K562 (cell line): ENCODE measurements around the gene DCN. TPM values are rescaled to one million over a fixed set of nuclear protein-coding genes. Genes with fewer than 3 reads are reported as not detected.

Experiments used
- ATAC-seq: fragments of 200-7000 bp; cut with Tn5 transposase; 3 replicates; pipeline ENCODE4 v1.9.1; 2020; ENCODE audit warnings: moderate library complexity
- BruUV-seq: library from RNA; stranded (reverse); fragments of 400-500 nt; replicated peaks from 2 replicates; lab custom pipeline; 2021; lab: Mats Ljungman, UMichigan
- CTCF ChIA-PET: fragments of 300-600 bp; formaldehyde crosslinking; extraction: SDS; loops from one replicate; lab custom pipeline; 2021; ENCODE audit warnings: low intra/inter-chr PET ratio; lab: Yijun Ruan, JAX
- POLR2A ChIA-PET: fragments of 300-600, 350-650 bp; sonication (Branson Sonifier 250); formaldehyde crosslinking; extraction: SDS; loops from one replicate; lab custom pipeline; 2021; ENCODE audit warnings: antibody characterized with exemption, inconsistent platforms; lab: Yijun Ruan, JAX
- DNase-seq, 4 experiments: peaks; one replicate each; pipeline versions ENCODE4 v3.0.0 to v3.0.0-alpha.2; 2011 to 2018; ENCODE audit warnings: low spot score in 3 of 4, mixed read lengths in 3 of 4; ENCODE audit errors: extremely low read depth in 1 of 4
- FAIRE-seq: peaks from 2 replicates; lab custom pipeline; 2011; peaks lifted over from hg19 to GRCh38; lab: Jason Lieb, UNC
- H2AFZ ChIP-seq: 2 replicates; pipeline ENCODE4 v1.6.0; 2011; ENCODE audit warnings: low read depth, low read length, control low read depth, inconsistent platforms
- H3K27ac ChIP-seq: fragments of 200-600 bp; 3 replicates; pipeline ENCODE4 v1.8.0; 2011; ENCODE audit warnings: low read depth, mild to moderate bottlenecking, control low read depth, inconsistent platforms, low read length, moderate library complexity, mixed read lengths; ENCODE audit errors: extremely low read depth
- H3K27me3 ChIP-seq, 2 experiments: fragments of 300-600 bp in 1 of 2; 2 replicates in 1 of 2; 3 replicates in 1 of 2; pipeline versions ENCODE4 v1.6.0 to v1.8.0; 2011; ENCODE audit warnings: inconsistent platforms in 2 of 2, low read length in 2 of 2, mild to moderate bottlenecking in 1 of 2, mixed read lengths in 1 of 2, moderate library complexity in 1 of 2; ENCODE audit not compliant: control insufficient read depth in 2 of 2, insufficient read depth in 2 of 2
- H3K36me3 ChIP-seq: fragments of 300-600 bp; 3 replicates; pipeline ENCODE4 v1.8.0; 2011; ENCODE audit warnings: mild to moderate bottlenecking, low read length, inconsistent platforms; ENCODE audit not compliant: control insufficient read depth, insufficient read depth
- H3K4me1 ChIP-seq, 2 experiments: fragments of 200-600 bp in 1 of 2; replicated peaks in 1 of 2; 2 replicates in 1 of 2; 3 replicates in 1 of 2; pipeline versions ENCODE4 v1.5.1 to v1.8.0; 2011; ENCODE audit warnings: inconsistent platforms in 2 of 2, low read length in 2 of 2, mild to moderate bottlenecking in 1 of 2, mixed read lengths in 1 of 2, moderate library complexity in 1 of 2; ENCODE audit not compliant: control insufficient read depth in 2 of 2, insufficient read depth in 2 of 2
- H3K4me2 ChIP-seq: 2 replicates; pipeline ENCODE4 v1.6.1; 2011; ENCODE audit warnings: low read length, control low read depth, inconsistent platforms, mixed read lengths; ENCODE audit not compliant: insufficient read depth
- H3K4me3 ChIP-seq: fragments of 200-600 bp; sonication (generic), shearing (Covaris generic); 2 replicates; pipeline ENCODE4 v1.5.1; 2016; ENCODE audit warnings: control low read depth, inconsistent platforms
- H3K79me2 ChIP-seq: fragments of 200-600 bp; 3 replicates; pipeline ENCODE4 v1.8.0; 2011; ENCODE audit warnings: low read length, inconsistent platforms; ENCODE audit not compliant: control insufficient read depth, insufficient read depth
- H3K9ac ChIP-seq, 2 experiments: 2 replicates each; pipeline versions ENCODE4 v1.6.0 to v1.6.1; 2011; ENCODE audit warnings: low read depth in 2 of 2, low read length in 2 of 2, control low read depth in 1 of 2, inconsistent platforms in 1 of 2, mild to moderate bottlenecking in 1 of 2, mixed read lengths in 1 of 2; ENCODE audit not compliant: insufficient read depth in 1 of 2
- H3K9me1 ChIP-seq: one replicate; pipeline ENCODE4 v1.6.0; 2011; ENCODE audit warnings: inconsistent platforms, mild to moderate bottlenecking, low read length, moderate library complexity; ENCODE audit not compliant: control insufficient read depth, insufficient read depth
- H3K9me3 ChIP-seq: replicated peaks from 2 replicates; pipeline ENCODE4 v1.5.1; 2011; ENCODE audit warnings: low read depth, low read length, inconsistent platforms; ENCODE audit not compliant: control insufficient read depth, insufficient read depth
- H4K20me1 ChIP-seq: replicated peaks from 2 replicates; pipeline ENCODE4 v1.6.1; 2011; ENCODE audit warnings: low read length, inconsistent platforms, mixed read lengths; ENCODE audit not compliant: control insufficient read depth, insufficient read depth
- CBX5 ChIP-seq: IDR thresholded peaks from 2 replicates; pipeline ENCODE4 v1.6.1; 2014; ENCODE audit warnings: low read depth, borderline replicate concordance
- CHCHD3 ChIP-seq: fragments of 250-450 bp; sonication (Bioruptor Pico); IDR thresholded peaks from 2 replicates; pipeline ENCODE4 v2.1.2; 2022; ENCODE audit warnings: mild to moderate bottlenecking
- E2F5 ChIP-seq: sonication (generic); formaldehyde crosslinking; IDR thresholded peaks from 2 replicates; pipeline ENCODE4 v1.8.0; 2022; ENCODE audit warnings: mild to moderate bottlenecking, missing genetic modification reagents
- FOXK2 ChIP-seq, 2 experiments: fragments of 450-650 bp; IDR thresholded peaks in 1 of 2; conservative IDR thresholded peaks in 1 of 2; 2 replicates each; pipeline ENCODE4 v1.6.1; 2016; ENCODE audit warnings: low read depth in 2 of 2, mild to moderate bottlenecking in 1 of 2
- HMG20B ChIP-seq: fragments of 250-450 bp; sonication (Bioruptor Pico); IDR thresholded peaks from 2 replicates; pipeline ENCODE4 v1.5.0; 2021; ENCODE audit warnings: mild to moderate bottlenecking
- KHSRP ChIP-seq: fragments of 450-650 bp; IDR thresholded peaks from 2 replicates; pipeline ENCODE4 v1.6.1; 2017
- MECOM ChIP-seq: fragments of 250-450 bp; sonication (Bioruptor Pico); IDR thresholded peaks from 2 replicates; pipeline ENCODE4 v1.8.0; 2022; ENCODE audit warnings: inconsistent platforms
- MEIS2 ChIP-seq: fragments of 450-650 bp; IDR thresholded peaks from 2 replicates; pipeline ENCODE4 v1.6.1; 2014; ENCODE audit warnings: mild to moderate bottlenecking; ENCODE audit not compliant: partially characterized antibody
- PCBP2 ChIP-seq: fragments of 200-400 bp; formaldehyde crosslinking; IDR thresholded peaks from 2 replicates; pipeline ENCODE4 v1.6.1; 2018; ENCODE audit warnings: low read length, low read depth, mild to moderate bottlenecking, moderate library complexity; ENCODE audit not compliant: poor library complexity, severe bottlenecking
- POLR2G ChIP-seq: fragments of 200-400 bp; formaldehyde crosslinking; IDR thresholded peaks from 2 replicates; pipeline ENCODE4 v1.6.1; 2017; ENCODE audit warnings: low read depth, mild to moderate bottlenecking, antibody characterized with exemption, low read length, moderate library complexity
- SMARCE1 ChIP-seq: fragments of 450-650 bp; IDR thresholded peaks from 2 replicates; pipeline ENCODE4 v1.7.1; 2016; ENCODE audit warnings: mild to moderate bottlenecking
- TEAD4 ChIP-seq, 2 experiments: sonication (generic) in 1 of 2; formaldehyde crosslinking in 1 of 2; IDR thresholded peaks; 2 replicates each; pipeline versions ENCODE4 v1.6.1 to v1.8.0; 2012 to 2022; ENCODE audit warnings: borderline replicate concordance in 1 of 2, inconsistent platforms in 1 of 2, low read length in 1 of 2, mild to moderate bottlenecking in 1 of 2, missing genetic modification reagents in 1 of 2
- ZBTB33 ChIP-seq: sonication (generic); formaldehyde crosslinking; IDR thresholded peaks from 2 replicates; pipeline ENCODE4 v1.8.1; 2023; ENCODE audit warnings: mild to moderate bottlenecking, missing genetic modification reagents
- ZNF224 ChIP-seq: sonication (generic); formaldehyde crosslinking; IDR thresholded peaks from 2 replicates; pipeline ENCODE4 v1.8.0; 2022; ENCODE audit warnings: mild to moderate bottlenecking, missing genetic modification reagents
- ZNF586 ChIP-seq: fragments of 450-650 bp; formaldehyde crosslinking; conservative IDR thresholded peaks from 2 replicates; pipeline ENCODE4 v1.4.0; 2020; ENCODE audit warnings: mild to moderate bottlenecking, moderate library complexity
- ZNF655 ChIP-seq: fragments of 250-450 bp; sonication (Bioruptor Pico); IDR thresholded peaks from 2 replicates; pipeline ENCODE4 v1.5.0; 2021
- ZNF76 ChIP-seq: fragments of 250-450 bp; sonication (Bioruptor Pico); IDR thresholded peaks from 2 replicates; pipeline ENCODE4 v1.4.0; 2020; ENCODE audit warnings: mild to moderate bottlenecking, moderate library complexity, borderline replicate concordance
- WGBS: fragments of 100-300 bp; shearing (Covaris generic); methylation state at CpG from one replicate; pipeline ENCODE4 v1.1.6; 2016; ENCODE audit warnings: low coverage, mixed read lengths; ENCODE audit not compliant: insufficient coverage; ENCODE audit errors: missing lambda C conversion rate; 5-methylcytosine and 5-hydroxymethylcytosine counted together
- in situ Hi-C: fragments of 300-500 bp; cut with MboI; formaldehyde crosslinking; loops from 4 replicates; pipeline ENCODE4 v1.15.0; 2018; ENCODE audit warnings: inconsistent platforms, mixed read lengths
- intact Hi-C: fragments of 100-400 bp; cut with micrococcal nuclease; formaldehyde crosslinking; loops from 2 replicates; pipeline ENCODE4 v1.14.2; 2022
- polyA plus RNA-seq, 8 experiments: library from polyadenylated mRNA; depleted of rRNA in 4 of 8; stranded (reverse) in 5 of 8; unstranded in 3 of 8; fragments of >200 nt; fragmentation: Nextera tagmentation in 2 of 8; fragmentation: Illumina TruSeq in 1 of 8; extraction: Ambion mirVana in 2 of 8; extraction: Trizol in 1 of 8; gene quantifications; 2 replicates each; pipeline versions ENCODE4 v1.2.1 to v1.2.3, GENCODE V29; 2011 to 2014; ENCODE audit warnings: inconsistent platforms in 1 of 8, missing spikeins in 1 of 8
- total RNA-seq, 7 experiments: library from RNA; depleted of rRNA in 6 of 7; stranded (reverse); fragments of >200 nt in 6 of 7; fragmentation: Illumina TruSeq in 2 of 7; extraction: Trizol in 2 of 7; gene quantifications; 2 replicates each; pipeline versions ENCODE4 v1.2.1 to v1.2.3, GENCODE V29; 2011 to 2021; ENCODE audit warnings: low replicate concordance in 1 of 7
- TF ChIP-seq, protein P1 (sequence below): sonication (generic); formaldehyde crosslinking; IDR thresholded peaks from 2 replicates; pipeline ENCODE4 v1.8.1; 2023; ENCODE audit warnings: mild to moderate bottlenecking, missing genetic modification reagents

Gene DCN
- total and polyA plus RNA-seq, 9 of the 15 experiments (the other 6 are each of a cell fraction or from before 2014, with no cell fraction given), result 0.08 to 2.4 (median 0.31) TPM; not detected in 1

- ChIA-PET CTCF (no interaction called here), POLR2A (no interaction called here)
- Histone ChIP-seq H3K4me3 (no peak overlapping the region), H3K9ac (no peak overlapping the region), H3K79me2 (no peaks in the 10 kb centered on the region), H3K9me3 (no peaks in the 10 kb centered on the region), H4K20me1 (no peaks in the 10 kb centered on the region), H3K4me2 (no peak overlapping the region), H3K4me1 (no peaks in the 10 kb centered on the region), H2AFZ (no peak overlapping the region), H3K36me3 (no peaks in the 10 kb centered on the region), H3K9me1 (no peaks in the 10 kb centered on the region), H3K27me3 (no peaks in the 10 kb centered on the region), H3K27ac (no peak overlapping the region)
- no peak for FAIRE-seq
- 2% methylated on average over 3 of the region's 3 CpGs for WGBS
- no peak for DNase-seq
- ATAC-seq, result no peak
- intact Hi-C loops, result no loop called here
- in situ Hi-C loops, result no loop called here
- no TSS peak for BruUV-seq
- no peak for TF ChIP-seq ZBTB33 (CRISPR knock-in tag)
- TF ChIP-seq ZNF76 (CRISPR knock-in tag), result no peak
- no peak for TF ChIP-seq KHSRP
- TF ChIP-seq ZNF224, result no peak
- no peak for TF ChIP-seq CBX5
- TF ChIP-seq PCBP2, result no peak
- TF ChIP-seq MEIS2, result no peak
- no peak for TF ChIP-seq CHCHD3 (CRISPR knock-in tag)
- TF ChIP-seq FOXK2 (conservative IDR thresholded peaks at IDR 0.05 in 1 of 2, IDR thresholded peaks at IDR 0.05 in 1 of 2; ENCODE audit: low read depth in 2 of 2), result no peak
- TF ChIP-seq, protein P1, sequence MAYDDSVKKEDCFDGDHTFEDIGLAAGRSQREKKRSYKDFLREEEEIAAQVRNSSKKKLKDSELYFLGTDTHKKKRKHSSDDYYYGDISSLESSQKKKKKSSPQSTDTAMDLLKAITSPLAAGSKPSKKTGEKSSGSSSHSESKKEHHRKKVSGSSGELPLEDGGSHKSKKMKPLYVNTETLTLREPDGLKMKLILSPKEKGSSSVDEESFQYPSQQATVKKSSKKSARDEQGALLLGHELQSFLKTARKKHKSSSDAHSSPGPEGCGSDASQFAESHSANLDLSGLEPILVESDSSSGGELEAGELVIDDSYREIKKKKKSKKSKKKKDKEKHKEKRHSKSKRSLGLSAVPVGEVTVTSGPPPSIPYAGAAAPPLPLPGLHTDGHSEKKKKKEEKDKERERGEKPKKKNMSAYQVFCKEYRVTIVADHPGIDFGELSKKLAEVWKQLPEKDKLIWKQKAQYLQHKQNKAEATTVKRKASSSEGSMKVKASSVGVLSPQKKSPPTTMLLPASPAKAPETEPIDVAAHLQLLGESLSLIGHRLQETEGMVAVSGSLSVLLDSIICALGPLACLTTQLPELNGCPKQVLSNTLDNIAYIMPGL (CRISPR knock-in tag), result no peak
- no peak for TF ChIP-seq SMARCE1
- no peak for TF ChIP-seq POLR2G
- TF ChIP-seq ZNF586 (CRISPR knock-in tag), result no peak
- no peak for TF ChIP-seq TEAD4 (IDR thresholded peaks at IDR 0.05; ENCODE audit: low read length)
- TF ChIP-seq TEAD4 (CRISPR knock-in tag; IDR thresholded peaks at IDR 0.05; ENCODE audit: borderline replicate concordance), result no peak
- no peak for TF ChIP-seq MECOM (CRISPR knock-in tag)
- no peak for TF ChIP-seq E2F5 (CRISPR knock-in tag)
- TF ChIP-seq HMG20B (CRISPR knock-in tag), result no peak
- no peak for TF ChIP-seq ZNF655
Measured at GRCh38 chr12:91154131-91154530, 28.5 kb downstream of the DCN start.
